ENCODE results near the gene PSMD10.

- no peak for TF ChIP-seq CTCF (IDR thresholded peaks at IDR 0.05; ENCODE audit: low read length)
- TF ChIP-seq EZH2 (optimal IDR thresholded peaks at IDR 0.05; ENCODE audit: low read depth, low read length), result no peak
- no peak for TF ChIP-seq EZH2phosphoT487 (IDR thresholded peaks at IDR 0.05; ENCODE audit: low read length)
Measured at GRCh38 chrX:108064613-108065012, 26.7 kb downstream of the PSMD10 start.

Measured in MM.1S (cell line).